Measurements from ENCODE around the gene PIP4P1. TPM values are rescaled to one million over a fixed set of nuclear protein-coding genes. Genes with fewer than 3 reads are reported as not detected.

PIP4P1 gene
- total and polyA plus RNA-seq, 9 of the 15 experiments (the other 6 are each of a cell fraction or from before 2014, with no cell fraction given): 5.3 to 20.9 (median 10.7) TPM

DNA sequence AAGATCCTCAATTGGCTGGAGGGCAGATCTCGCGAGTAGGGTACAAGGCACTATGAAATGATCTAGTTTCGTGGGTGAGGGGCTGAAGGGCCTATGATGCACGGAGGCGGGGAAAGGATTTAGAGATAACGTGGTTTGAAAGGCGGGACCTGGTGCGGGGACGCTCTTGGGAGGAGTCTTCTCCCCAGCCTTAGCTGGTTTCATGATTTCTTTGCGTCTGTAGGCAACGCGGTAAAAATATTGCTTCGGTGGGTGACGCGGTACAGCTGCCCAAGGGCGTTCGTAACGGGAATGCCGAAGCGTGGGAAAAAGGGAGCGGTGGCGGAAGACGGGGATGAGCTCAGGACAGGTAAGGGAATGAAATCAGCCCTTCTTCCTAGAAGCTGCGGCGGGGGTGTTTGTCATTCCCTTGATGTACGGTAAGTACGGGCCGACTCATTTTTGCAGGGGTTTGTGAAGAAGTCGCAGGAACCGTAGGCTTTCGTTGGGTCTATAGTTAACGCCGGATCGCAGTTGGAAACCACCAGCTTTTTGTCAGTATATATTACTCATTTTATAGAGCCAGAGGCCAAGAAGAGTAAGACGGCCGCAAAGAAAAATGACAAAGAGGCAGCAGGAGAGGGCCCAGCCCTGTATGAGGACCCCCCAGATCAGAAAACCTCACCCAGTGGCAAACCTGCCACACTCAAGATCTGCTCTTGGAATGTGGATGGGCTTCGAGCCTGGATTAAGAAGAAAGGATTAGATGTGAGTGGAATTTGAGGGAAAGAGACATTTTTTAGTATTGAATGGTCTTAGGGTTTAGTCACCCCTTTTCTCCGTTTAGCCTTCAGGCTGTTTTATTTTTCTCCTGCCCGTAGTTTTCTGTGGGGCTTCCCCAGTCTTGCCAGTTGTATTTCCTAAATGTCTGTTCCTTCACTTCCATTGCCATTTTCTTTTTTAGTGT lies 5.6 kb downstream of the PIP4P1 start:
- under 1% methylated on average over 37 of the region's 39 CpGs for WGBS (ENCODE audit: insufficient coverage, low coverage, missing lambda C conversion rate)
- DNase-seq (ENCODE audit: extremely low read depth in 1 of 4, low spot score in 3 of 4) (peak; percentile 58 to 89 (median 71)), ATAC-seq (peak; percentile 88), FAIRE-seq (no peak)
- POLR2A ChIA-PET: interaction anchor here (0.6 to 3.1 kb wide), 19 partner anchors 8 to 190 kb away, joined by 3 to 29 read pairs (median 3); partner anchors contain the start of genes PARP2, PNP and RNASE11
- Histone ChIP-seq H3K4me3 (peak overlapping the region; percentile 78), H3K9ac (ENCODE audit: insufficient read depth in 1 of 2, low read depth in 2 of 2, low read length in 2 of 2) (peak overlapping the region; percentile 95 to 98), H3K9me1 (ENCODE audit: control insufficient read depth, insufficient read depth, low read length) (no peaks in the 10 kb centered on the region), H3K36me3 (ENCODE audit: control insufficient read depth, insufficient read depth, low read length) (peaks cover 64% of the 10 kb centered on the region), H3K4me1 (replicated peaks in 1 of 2; ENCODE audit: control insufficient read depth in 2 of 2, insufficient read depth in 2 of 2, low read length in 2 of 2) (peaks cover 20 to 22% of the 10 kb centered on the region in 2 experiments; a peak in 4 of 5 replicates), H3K4me2 (ENCODE audit: insufficient read depth, low read length) (peak overlapping the region; percentile 91), H3K79me2 (ENCODE audit: control insufficient read depth, insufficient read depth, low read length) (peaks cover 70% of the 10 kb centered on the region), H3K9me3 (replicated peaks; ENCODE audit: control insufficient read depth, insufficient read depth, low read depth, low read length) (no peaks in the 10 kb centered on the region), H4K20me1 (replicated peaks; ENCODE audit: control insufficient read depth, insufficient read depth, low read length) (no peaks in the 10 kb centered on the region), H2AFZ (ENCODE audit: low read depth, low read length) (peak overlapping the region; percentile 96), H3K27ac (ENCODE audit: extremely low read depth, low read depth, low read length) (peak overlapping the region; percentile 99), H3K27me3 (ENCODE audit: control insufficient read depth in 2 of 2, insufficient read depth in 2 of 2, low read length in 2 of 2) (no peaks in the 10 kb centered on the region)
- intact Hi-C loops (cut with micrococcal nuclease): loop anchor here (1.0 to 5.0 kb wide), 2 partner anchors 42 to 152 kb away; partner anchors contain the start of gene TEP1
- in situ Hi-C loops (cut with MboI): no loop called here
- BruUV-seq (replicated peaks): TSS peak; percentile 82
- CTCF ChIA-PET (ENCODE audit: low intra/inter-chr PET ratio): no interaction called here
- TF ChIP-seq KLF10 (CRISPR knock-in tag; IDR thresholded peaks at IDR 0.05) (no peak), CBX3 (IDR thresholded peaks at IDR 0.05; ENCODE audit: borderline replicate concordance in 1 of 2, low read length in 2 of 2) (no peak), ZNF165 (CRISPR knock-in tag; IDR thresholded peaks at IDR 0.05; ENCODE audit: borderline replicate concordance) (no peak), SPI1 (IDR thresholded peaks at IDR 0.05; ENCODE audit: borderline replicate concordance, low read depth, low read length) (no peak), GTF2F1 (IDR thresholded peaks at IDR 0.05; ENCODE audit: low read depth, low read length) (peak; percentile 70; the same call in 1 of the 2 replicates), POU5F1 (IDR thresholded peaks at IDR 0.05; ENCODE audit: borderline replicate concordance, low read depth, low read length, partially characterized antibody) (no peak), ZNF57 (CRISPR knock-in tag; IDR thresholded peaks at IDR 0.05) (no peak), C11orf30 (IDR thresholded peaks at IDR 0.05; ENCODE audit: low read depth) (0 out of 2 replicates have a peak, but pooled peaks have one; percentile 11), PHF21A (IDR thresholded peaks at IDR 0.05; ENCODE audit: borderline replicate concordance, low read depth) (no peak)
- TF ChIP-seq, protein P1, sequence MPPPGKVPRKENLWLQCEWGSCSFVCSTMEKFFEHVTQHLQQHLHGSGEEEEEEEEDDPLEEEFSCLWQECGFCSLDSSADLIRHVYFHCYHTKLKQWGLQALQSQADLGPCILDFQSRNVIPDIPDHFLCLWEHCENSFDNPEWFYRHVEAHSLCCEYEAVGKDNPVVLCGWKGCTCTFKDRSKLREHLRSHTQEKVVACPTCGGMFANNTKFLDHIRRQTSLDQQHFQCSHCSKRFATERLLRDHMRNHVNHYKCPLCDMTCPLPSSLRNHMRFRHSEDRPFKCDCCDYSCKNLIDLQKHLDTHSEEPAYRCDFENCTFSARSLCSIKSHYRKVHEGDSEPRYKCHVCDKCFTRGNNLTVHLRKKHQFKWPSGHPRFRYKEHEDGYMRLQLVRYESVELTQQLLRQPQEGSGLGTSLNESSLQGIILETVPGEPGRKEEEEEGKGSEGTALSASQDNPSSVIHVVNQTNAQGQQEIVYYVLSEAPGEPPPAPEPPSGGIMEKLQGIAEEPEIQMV (tag; conservative IDR thresholded peaks at IDR 0.05; ENCODE audit: low read depth): no peak
- TF ChIP-seq, protein P2, sequence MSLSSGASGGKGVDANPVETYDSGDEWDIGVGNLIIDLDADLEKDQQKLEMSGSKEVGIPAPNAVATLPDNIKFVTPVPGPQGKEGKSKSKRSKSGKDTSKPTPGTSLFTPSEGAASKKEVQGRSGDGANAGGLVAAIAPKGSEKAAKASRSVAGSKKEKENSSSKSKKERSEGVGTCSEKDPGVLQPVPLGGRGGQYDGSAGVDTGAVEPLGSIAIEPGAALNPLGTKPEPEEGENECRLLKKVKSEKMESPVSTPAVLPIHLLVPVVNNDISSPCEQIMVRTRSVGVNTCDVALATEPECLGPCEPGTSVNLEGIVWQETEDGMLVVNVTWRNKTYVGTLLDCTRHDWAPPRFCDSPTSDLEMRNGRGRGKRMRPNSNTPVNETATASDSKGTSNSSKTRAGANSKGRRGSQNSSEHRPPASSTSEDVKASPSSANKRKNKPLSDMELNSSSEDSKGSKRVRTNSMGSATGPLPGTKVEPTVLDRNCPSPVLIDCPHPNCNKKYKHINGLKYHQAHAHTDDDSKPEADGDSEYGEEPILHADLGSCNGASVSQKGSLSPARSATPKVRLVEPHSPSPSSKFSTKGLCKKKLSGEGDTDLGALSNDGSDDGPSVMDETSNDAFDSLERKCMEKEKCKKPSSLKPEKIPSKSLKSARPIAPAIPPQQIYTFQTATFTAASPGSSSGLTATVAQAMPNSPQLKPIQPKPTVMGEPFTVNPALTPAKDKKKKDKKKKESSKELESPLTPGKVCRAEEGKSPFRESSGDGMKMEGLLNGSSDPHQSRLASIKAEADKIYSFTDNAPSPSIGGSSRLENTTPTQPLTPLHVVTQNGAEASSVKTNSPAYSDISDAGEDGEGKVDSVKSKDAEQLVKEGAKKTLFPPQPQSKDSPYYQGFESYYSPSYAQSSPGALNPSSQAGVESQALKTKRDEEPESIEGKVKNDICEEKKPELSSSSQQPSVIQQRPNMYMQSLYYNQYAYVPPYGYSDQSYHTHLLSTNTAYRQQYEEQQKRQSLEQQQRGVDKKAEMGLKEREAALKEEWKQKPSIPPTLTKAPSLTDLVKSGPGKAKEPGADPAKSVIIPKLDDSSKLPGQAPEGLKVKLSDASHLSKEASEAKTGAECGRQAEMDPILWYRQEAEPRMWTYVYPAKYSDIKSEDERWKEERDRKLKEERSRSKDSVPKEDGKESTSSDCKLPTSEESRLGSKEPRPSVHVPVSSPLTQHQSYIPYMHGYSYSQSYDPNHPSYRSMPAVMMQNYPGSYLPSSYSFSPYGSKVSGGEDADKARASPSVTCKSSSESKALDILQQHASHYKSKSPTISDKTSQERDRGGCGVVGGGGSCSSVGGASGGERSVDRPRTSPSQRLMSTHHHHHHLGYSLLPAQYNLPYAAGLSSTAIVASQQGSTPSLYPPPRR (CRISPR knock-in tag; IDR thresholded peaks at IDR 0.05; ENCODE audit: borderline replicate concordance): no peak
- TF ChIP-seq, protein P3, sequence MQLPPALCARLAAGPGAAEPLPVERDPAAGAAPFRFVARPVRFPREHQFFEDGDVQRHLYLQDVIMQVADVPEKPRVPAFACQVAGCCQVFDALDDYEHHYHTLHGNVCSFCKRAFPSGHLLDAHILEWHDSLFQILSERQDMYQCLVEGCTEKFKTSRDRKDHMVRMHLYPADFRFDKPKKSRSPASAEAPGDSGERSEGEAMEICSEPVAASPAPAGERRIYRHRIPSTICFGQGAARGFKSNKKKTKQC (CRISPR knock-in tag; IDR thresholded peaks at IDR 0.05): peak; percentile 71; the same call in 1 of the 2 replicates
